Measurements from ENCODE around the gene PCGF1. TPM values are rescaled to one million over a fixed set of nuclear protein-coding genes. Genes with fewer than 3 reads are reported as not detected.
"Not testable (repeated sequence)": the region's sequence is repeated elsewhere in the genome, so short reads cannot be mapped to it uniquely, and the experiment has no call there.

The PCGF1 gene
- total and polyA plus RNA-seq, 7 experiments from 2014 or later, result 9.0 to 37.0 (median 26.5) TPM

- H3K27ac ChIP-seq (ENCODE audit: low read depth, low read length), result peak overlapping the region; percentile 91
- H3K27me3 ChIP-seq (ENCODE audit: control insufficient read depth in 2 of 2, insufficient read depth in 2 of 2, low read length in 2 of 2); CTCF ChIA-PET; ATAC-seq; H3K4me3 ChIP-seq (ENCODE audit: low read length); H3K9me3 ChIP-seq (ENCODE audit: control insufficient read depth in 2 of 3, low read length in 3 of 3); H3K27me3 Mint-ChIP-seq; DNase-seq; H3K9me3 Mint-ChIP-seq; intact Hi-C loops (cut with micrococcal nuclease): not testable (repeated sequence)
- Mint-ChIP-seq H3K4me3 (peak overlapping the region; percentile 12 to 81 (median 70)), H3K4me1 (peaks cover 14 to 37% (median 33%) of the 10 kb centered on the region in 7 donors), H3K27ac (peak overlapping the region; percentile 55 to 91 (median 84)), H3K36me3 (peaks cover 0 to 23% (median 9%) of the 10 kb centered on the region in 5 donors)
- peaks cover 0 to 14% (median 4%) of the 10 kb centered on the region in 3 experiments for H3K36me3 ChIP-seq (ENCODE audit: control insufficient read depth in 2 of 3, insufficient read depth in 3 of 3, low read length in 3 of 3)
- POLR2A ChIA-PET, result interaction anchor here (0.9 to 6.6 kb wide), 3 partner anchors 11 to 55 kb away, joined by 3 to 177 read pairs (median 80); partner anchors contain the start of genes CCDC142, INO80B, TTC31 and WBP1
- H3K4me1 ChIP-seq (ENCODE audit: control insufficient read depth in 2 of 2, insufficient read depth in 2 of 2, low read length in 2 of 2), result peaks cover 14 to 19% of the 10 kb centered on the region in 2 donors
These were observed 36.8 kb downstream of the PCGF1 start for GRCh38 chr2:74470742-74471141.

GRCh38 chr2:74464406-74464805 is 43.1 kb downstream of the PCGF1 start:
- DNase-seq, result no peak
- peaks cover 4 to 40% (median 29%) of the 10 kb centered on the region in 7 donors for H3K4me1 Mint-ChIP-seq
- POLR2A ChIA-PET, result interaction anchor here (0.8 to 6.5 kb wide), 6 partner anchors 7 to 62 kb away, joined by 4 to 64 read pairs (median 8); partner anchors contain the start of genes CCDC142, DQX1, INO80B and MRPL53

DNA sequence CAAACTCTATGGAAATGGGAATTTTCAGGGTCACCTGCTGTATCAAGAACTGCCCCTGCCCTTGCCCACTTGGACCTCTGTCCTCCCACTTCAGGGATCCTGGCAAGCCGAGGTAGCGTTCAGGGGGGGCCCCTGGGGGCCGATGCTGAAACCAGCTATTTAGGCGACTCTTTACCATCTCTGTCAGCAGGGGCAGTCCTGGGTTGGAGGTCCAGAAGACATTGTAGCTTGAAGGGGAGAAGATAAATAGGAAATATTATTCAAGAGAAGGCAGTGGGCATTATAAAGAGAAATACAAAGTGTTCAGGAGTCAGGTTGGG is 44.7 kb downstream of the PCGF1 start:
- Histone ChIP-seq H3K4me1 (ENCODE audit: control insufficient read depth in 2 of 2, insufficient read depth in 2 of 2, low read length in 2 of 2) (peaks cover 15% of the 10 kb centered on the region in 2 donors), H3K9me3 (ENCODE audit: control insufficient read depth in 2 of 3, low read length in 3 of 3) (no peaks in the 10 kb centered on the region), H3K4me3 (ENCODE audit: low read length) (no peak overlapping the region), H3K27ac (ENCODE audit: low read depth, low read length) (no peak overlapping the region), H3K36me3 (ENCODE audit: control insufficient read depth in 2 of 3, insufficient read depth in 3 of 3, low read length in 3 of 3) (peaks cover 0 to 29% (median 0%) of the 10 kb centered on the region in 3 experiments), H3K27me3 (ENCODE audit: control insufficient read depth in 2 of 2, insufficient read depth in 2 of 2, low read length in 2 of 2) (no peaks in the 10 kb centered on the region)
- DNase-seq (no peak), ATAC-seq (no peak)
- Mint-ChIP-seq H3K9me3 (peaks cover 0 to 4% (median 0%) of the 10 kb centered on the region in 11 donors), H3K27ac (peak overlapping the region in 5 of 9 donors; percentile 18 to 78 (median 59)), H3K27me3 (peaks cover 0 to 2% (median 0%) of the 10 kb centered on the region in 5 donors), H3K4me1 (peaks cover 6 to 51% (median 42%) of the 10 kb centered on the region in 7 donors), H3K4me3 (peak overlapping the region; percentile 10 to 95 (median 67)), H3K36me3 (peaks cover 0 to 9% (median 0%) of the 10 kb centered on the region in 5 donors)
- CTCF ChIA-PET, result no interaction called here
- POLR2A ChIA-PET, result interaction anchor here (0.6 to 10.8 kb wide), 3 partner anchors 11 to 82 kb away, joined by 3 to 197 read pairs (median 177); partner anchors contain the start of genes CCDC142, MRPL53 and TTC31
- intact Hi-C loops (cut with micrococcal nuclease), result no loop called here

More at GRCh38 chr2:74464406-74464805, 43.1 kb downstream of the PCGF1 start:
- Histone ChIP-seq H3K4me3 (ENCODE audit: low read length) (peak overlapping the region; percentile 96), H3K9me3 (ENCODE audit: control insufficient read depth in 2 of 3, low read length in 3 of 3) (no peaks in the 10 kb centered on the region), H3K36me3 (ENCODE audit: control insufficient read depth in 2 of 3, insufficient read depth in 3 of 3, low read length in 3 of 3) (peaks cover 0 to 29% (median 0%) of the 10 kb centered on the region in 3 experiments), H3K4me1 (ENCODE audit: control insufficient read depth in 2 of 2, insufficient read depth in 2 of 2, low read length in 2 of 2) (peaks cover 9 to 10% of the 10 kb centered on the region in 2 donors), H3K27ac (ENCODE audit: low read depth, low read length) (peak overlapping the region; percentile 98), H3K27me3 (ENCODE audit: control insufficient read depth in 2 of 2, insufficient read depth in 2 of 2, low read length in 2 of 2) (no peaks in the 10 kb centered on the region)
- Mint-ChIP-seq H3K27ac (peak overlapping the region; percentile 21 to 97 (median 88)), H3K4me3 (peak overlapping the region; percentile 72 to 100 (median 96)), H3K27me3 (no peaks in the 10 kb centered on the region), H3K9me3 (no peaks in the 10 kb centered on the region), H3K36me3 (peaks cover 0 to 9% (median 0%) of the 10 kb centered on the region in 5 donors)
- no peak for ATAC-seq
- intact Hi-C loops (cut with micrococcal nuclease), result loop anchor here in 1 of 2 donors (1.0 kb wide), 1 partner anchor 8 kb away; the partner anchor contains the start of gene MRPL53
- CTCF ChIA-PET, result interaction anchor here (0.6 kb wide), 1 partner anchor 12 kb away, joined by 4 read pairs; no protein-coding TSS in a partner anchor

DNA sequence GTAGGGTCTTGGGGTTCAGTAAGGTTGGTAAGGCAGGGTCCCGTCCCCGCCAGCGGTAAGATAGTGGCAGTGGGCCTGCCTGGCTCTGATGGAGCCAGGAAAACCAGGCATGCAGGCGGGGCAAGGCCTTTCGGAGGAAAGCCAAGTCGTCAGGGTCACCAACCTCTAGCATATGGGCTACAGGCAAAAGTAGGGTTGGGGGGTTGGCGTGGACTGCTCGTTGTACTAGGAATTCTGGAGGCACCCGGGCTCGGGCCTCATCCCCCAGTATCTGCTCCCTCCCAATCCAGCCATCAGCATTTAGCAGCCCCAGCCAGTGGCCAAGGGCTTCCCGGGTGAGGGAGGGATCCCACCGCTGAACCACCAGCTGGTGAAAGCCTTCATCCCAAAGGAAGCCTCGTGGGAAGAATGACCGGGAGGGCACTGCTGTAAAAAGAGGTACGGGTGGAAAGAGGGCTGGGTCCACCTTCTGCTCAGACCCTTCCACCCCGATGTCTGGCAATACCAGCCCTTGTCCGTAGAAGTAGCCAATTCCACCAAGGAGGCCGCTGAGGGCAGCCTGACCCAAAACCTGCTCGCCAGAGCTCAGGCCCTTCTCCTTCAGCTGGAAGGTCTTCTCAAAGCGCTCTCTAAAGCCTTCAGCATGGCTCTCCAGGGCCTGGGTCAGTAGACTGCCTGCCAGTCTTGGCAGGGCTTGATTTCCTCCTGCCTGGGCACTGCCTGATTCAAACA is 45.3 kb downstream of the PCGF1 start:
- Mint-ChIP-seq H3K36me3 (peaks cover 0 to 9% (median under 1%) of the 10 kb centered on the region in 5 donors), H3K4me3 (peak overlapping the region in 5 of 10 donors; percentile 10 to 95 (median 42)), H3K9me3 (peaks cover 0 to 4% (median 0%) of the 10 kb centered on the region in 11 donors), H3K27ac (peak overlapping the region in 3 of 9 donors; percentile 18 to 78 (median 51)), H3K4me1 (peaks cover 7 to 53% (median 42%) of the 10 kb centered on the region in 7 donors), H3K27me3 (peaks cover 0 to 2% (median 0%) of the 10 kb centered on the region in 5 donors)
- no peaks in the 10 kb centered on the region for H3K27me3 ChIP-seq (ENCODE audit: control insufficient read depth in 2 of 2, insufficient read depth in 2 of 2, low read length in 2 of 2)
- intact Hi-C loops (cut with micrococcal nuclease), result no loop called here
- ChIA-PET CTCF (no interaction called here), POLR2A (interaction anchor here (0.9 to 10.8 kb wide), 3 partner anchors 9 to 19 kb away, joined by 3 to 197 read pairs (median 177); partner anchors contain the start of genes CCDC142, MRPL53 and TTC31)
- no peaks in the 10 kb centered on the region for H3K9me3 ChIP-seq (ENCODE audit: control insufficient read depth in 2 of 3, low read length in 3 of 3)
- H3K4me3 ChIP-seq (ENCODE audit: low read length), result no peak overlapping the region
- no peak for DNase-seq
- peaks cover 0 to 29% (median 0%) of the 10 kb centered on the region in 3 experiments for H3K36me3 ChIP-seq (ENCODE audit: control insufficient read depth in 2 of 3, insufficient read depth in 3 of 3, low read length in 3 of 3)
- ATAC-seq, result no peak
- H3K27ac ChIP-seq (ENCODE audit: low read depth, low read length), result no peak overlapping the region
- peaks cover 15% of the 10 kb centered on the region in 2 donors for H3K4me1 ChIP-seq (ENCODE audit: control insufficient read depth in 2 of 2, insufficient read depth in 2 of 2, low read length in 2 of 2)

DNA sequence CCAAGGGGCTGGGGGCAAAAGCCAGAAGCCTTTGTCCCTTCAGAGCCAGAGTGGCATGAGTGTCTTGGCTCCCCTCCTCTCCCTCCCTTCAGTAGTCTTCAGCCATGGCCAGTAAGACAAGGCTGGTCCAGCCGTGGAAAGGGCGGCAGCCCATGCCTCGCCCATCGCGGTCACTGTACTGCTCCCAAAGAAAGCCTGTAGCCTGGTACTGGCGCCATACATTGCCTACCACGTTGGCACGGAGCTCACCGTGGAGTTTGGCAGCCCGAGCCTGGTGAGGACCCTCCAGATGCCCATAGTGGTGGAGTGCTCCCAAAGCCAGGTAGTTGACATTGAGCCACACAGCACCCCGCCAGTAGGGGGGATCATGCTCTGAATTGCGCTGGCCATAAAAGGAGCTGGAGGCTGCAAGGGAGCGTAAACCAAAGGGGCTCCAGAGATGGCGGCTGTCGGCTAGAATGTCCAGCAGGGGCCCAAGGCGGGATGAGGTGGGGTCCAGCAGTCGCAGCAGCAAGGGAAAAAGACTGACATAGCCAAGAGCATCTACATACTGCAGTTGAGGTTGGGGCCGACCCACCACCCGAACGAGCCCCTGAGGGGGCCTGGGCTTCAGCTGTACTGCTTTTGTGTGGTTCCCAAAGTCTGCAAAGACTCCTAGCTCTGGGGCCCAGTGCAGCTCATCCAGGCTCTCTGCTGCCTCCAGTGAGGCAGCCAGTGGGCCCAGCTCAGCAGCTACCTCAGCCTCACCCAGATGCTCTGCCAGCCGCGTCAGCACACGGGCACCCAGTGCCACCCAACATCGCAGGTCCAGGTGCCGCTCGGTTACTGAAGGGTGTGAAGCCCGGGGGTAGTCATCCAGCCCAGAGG is 46.1 kb downstream of the PCGF1 start:
- ATAC-seq, result no peak
- Histone ChIP-seq H3K36me3 (ENCODE audit: control insufficient read depth in 2 of 3, insufficient read depth in 3 of 3, low read length in 3 of 3) (peaks cover 0 to 29% (median 0%) of the 10 kb centered on the region in 3 experiments), H3K9me3 (ENCODE audit: control insufficient read depth in 2 of 3, low read length in 3 of 3) (no peaks in the 10 kb centered on the region), H3K27ac (ENCODE audit: low read depth, low read length) (no peak overlapping the region), H3K4me3 (ENCODE audit: low read length) (no peak overlapping the region), H3K4me1 (ENCODE audit: control insufficient read depth in 2 of 2, insufficient read depth in 2 of 2, low read length in 2 of 2) (peaks cover 23% of the 10 kb centered on the region in 2 donors), H3K27me3 (ENCODE audit: control insufficient read depth in 2 of 2, insufficient read depth in 2 of 2, low read length in 2 of 2) (no peaks in the 10 kb centered on the region)
- Mint-ChIP-seq H3K36me3 (peaks cover 0 to 9% (median 6%) of the 10 kb centered on the region in 5 donors), H3K27ac (peak overlapping the region in 2 of 9 donors; percentile 51 to 76), H3K4me3 (peak overlapping the region in 2 of 10 donors; percentile 20 to 34), H3K4me1 (peaks cover 15 to 61% (median 50%) of the 10 kb centered on the region in 7 donors), H3K27me3 (peaks cover 0 to 2% (median 0%) of the 10 kb centered on the region in 5 donors), H3K9me3 (peaks cover 0 to 8% (median 0%) of the 10 kb centered on the region in 11 donors)
- ChIA-PET CTCF (no interaction called here), POLR2A (interaction anchor here (0.9 to 10.8 kb wide), 4 partner anchors 8 to 20 kb away, joined by 3 to 197 read pairs (median 90); partner anchors contain the start of genes CCDC142, MRPL53 and TTC31)
- intact Hi-C loops (cut with micrococcal nuclease), result no loop called here
- no peak for DNase-seq

Data from naive thymus-derived CD4-positive, alpha-beta T cell (primary cell).